AG10803 (cell line): ENCODE data around the gene TBC1D9.

ENCODE experiments used
- DNase-seq: peaks from one replicate; pipeline ENCODE4 v3.0.0; 2010; ENCODE audit warnings: low read depth
- H3K4me3 ChIP-seq: 2 replicates; pipeline ENCODE4 v1.5.1; 2011; ENCODE audit warnings: mild to moderate bottlenecking, low read length, control low read depth
- TF ChIP-seq, protein P1 (sequence below): conservative IDR thresholded peaks from 2 replicates; pipeline ENCODE4 v1.5.1; 2011; ENCODE audit warnings: mild to moderate bottlenecking, low read length, control low read depth, inconsistent platforms

The TBC1D9 gene

DNA sequence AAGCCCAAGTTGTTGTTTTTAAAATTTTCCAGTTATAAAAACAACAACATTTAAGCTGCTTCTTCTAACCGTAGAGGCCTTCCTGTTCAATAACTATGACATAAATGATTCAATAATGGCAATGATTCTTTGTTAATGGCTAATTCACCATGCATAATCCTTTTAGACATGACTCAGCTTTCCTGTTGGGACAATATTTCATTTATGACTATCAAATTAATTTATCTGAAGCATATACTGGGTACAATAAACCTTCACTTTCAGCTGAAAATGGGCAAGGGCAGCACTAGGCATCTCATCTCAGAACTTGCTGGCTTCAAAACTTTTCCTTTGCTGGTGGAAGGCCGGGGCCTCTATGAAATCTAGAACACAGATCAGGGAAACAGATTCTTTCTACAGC, 38.9 kb downstream of the TBC1D9 start:
- DNase-seq, result no peak
- H3K4me3 ChIP-seq, result no peak overlapping the region
- TF ChIP-seq, protein P1, sequence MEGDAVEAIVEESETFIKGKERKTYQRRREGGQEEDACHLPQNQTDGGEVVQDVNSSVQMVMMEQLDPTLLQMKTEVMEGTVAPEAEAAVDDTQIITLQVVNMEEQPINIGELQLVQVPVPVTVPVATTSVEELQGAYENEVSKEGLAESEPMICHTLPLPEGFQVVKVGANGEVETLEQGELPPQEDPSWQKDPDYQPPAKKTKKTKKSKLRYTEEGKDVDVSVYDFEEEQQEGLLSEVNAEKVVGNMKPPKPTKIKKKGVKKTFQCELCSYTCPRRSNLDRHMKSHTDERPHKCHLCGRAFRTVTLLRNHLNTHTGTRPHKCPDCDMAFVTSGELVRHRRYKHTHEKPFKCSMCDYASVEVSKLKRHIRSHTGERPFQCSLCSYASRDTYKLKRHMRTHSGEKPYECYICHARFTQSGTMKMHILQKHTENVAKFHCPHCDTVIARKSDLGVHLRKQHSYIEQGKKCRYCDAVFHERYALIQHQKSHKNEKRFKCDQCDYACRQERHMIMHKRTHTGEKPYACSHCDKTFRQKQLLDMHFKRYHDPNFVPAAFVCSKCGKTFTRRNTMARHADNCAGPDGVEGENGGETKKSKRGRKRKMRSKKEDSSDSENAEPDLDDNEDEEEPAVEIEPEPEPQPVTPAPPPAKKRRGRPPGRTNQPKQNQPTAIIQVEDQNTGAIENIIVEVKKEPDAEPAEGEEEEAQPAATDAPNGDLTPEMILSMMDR, result no peak

DNA sequence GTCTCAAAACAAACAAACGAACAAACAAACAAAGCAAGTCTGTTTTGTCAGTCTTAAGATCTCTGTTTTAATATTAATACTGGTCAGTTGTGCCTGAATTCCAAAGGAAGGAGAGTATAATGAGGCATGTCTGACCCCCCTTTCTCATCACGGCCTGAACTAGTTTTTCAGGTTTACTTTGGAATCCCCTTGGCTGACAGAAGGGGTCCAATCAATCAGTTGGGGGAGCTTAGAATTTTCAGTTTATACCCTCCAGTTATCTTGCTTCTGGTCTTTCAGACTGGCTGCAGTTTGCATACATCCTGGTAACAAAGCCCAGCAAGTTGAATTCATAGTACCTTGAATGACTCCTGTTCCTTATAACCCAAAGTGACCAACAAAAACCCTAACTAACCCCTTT, 41.1 kb downstream of the TBC1D9 start:
- DNase-seq, result no peak
- H3K4me3 ChIP-seq, result no peak overlapping the region
- TF ChIP-seq, protein P1, result no peak

DNA sequence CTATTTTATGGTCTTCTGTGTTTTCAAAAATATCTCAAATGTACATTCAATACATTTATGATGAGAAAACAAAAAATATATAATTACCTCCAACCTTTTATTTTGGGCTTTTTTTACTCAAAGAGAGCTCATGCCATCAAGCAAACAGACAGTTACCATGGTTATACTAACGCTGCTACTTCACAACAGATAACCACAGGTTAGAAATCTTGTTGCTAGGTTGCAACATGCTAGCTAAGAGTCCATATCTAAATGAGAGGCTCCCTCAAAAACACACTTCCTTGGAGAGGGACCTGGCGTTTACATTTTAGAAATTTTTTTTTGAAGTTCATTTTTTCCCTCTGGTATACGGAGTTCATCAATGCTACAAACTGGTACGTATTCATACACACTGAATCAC, 44.3 kb downstream of the TBC1D9 start:
- no peak overlapping the region for H3K4me3 ChIP-seq
- no peak for DNase-seq
- TF ChIP-seq, protein P1, result no peak

DNA sequence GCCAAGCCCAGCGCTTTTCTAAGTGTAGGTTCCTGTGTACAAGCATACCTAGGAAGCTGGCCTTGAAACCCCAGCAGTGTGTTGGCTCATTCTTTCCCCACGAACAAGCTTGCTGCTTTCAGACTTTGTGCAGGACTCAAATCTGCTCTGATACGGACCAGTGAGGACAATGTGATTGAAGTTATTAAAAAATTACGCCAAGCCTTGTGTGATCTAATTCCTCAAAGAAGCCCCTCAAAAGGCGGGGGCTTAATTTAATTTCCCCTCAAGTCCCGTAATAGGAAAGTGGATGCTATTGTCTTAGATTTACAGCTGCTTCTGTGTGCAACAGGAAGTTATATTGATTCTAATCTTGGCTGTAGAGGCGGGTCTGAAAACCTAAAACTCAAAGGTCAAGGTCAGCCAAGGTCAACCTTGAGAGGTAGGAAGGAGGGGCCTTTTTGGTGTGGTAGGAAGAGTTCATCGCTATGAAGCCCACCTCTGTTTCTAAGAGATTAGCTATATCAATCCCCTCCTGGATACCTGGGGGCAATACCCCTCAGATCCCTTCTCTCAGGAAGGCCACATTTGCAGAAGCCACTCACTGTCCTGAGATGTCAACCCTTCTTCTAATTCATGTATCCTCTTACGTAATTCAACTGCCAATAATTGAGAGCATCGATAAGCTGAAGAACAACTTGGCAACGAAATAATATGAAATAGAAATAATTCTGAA, 45.1 kb downstream of the TBC1D9 start:
- H3K4me3 ChIP-seq, result no peak overlapping the region
- TF ChIP-seq, protein P1, result no peak
- DNase-seq, result no peak

DNA sequence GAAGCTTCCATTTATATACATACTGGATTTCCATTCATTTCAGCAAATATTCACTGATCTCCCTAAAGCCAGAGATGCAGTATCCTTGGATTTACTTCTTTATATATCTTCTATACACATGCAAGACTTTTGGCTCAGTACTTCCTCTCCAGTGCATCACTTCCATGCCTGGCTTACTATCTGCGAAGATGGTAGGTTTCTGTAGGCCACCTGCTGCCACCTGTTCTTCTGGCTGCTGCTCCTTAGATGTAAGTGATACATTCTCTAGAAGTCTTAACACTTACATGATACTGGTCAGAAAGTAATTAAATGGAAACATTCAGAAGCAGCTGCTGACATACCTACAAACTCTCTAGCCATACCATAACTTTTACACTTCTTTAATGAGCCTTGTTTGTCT, 48.9 kb downstream of the TBC1D9 start:
- H3K4me3 ChIP-seq, result no peak overlapping the region
- TF ChIP-seq, protein P1, result no peak
- no peak for DNase-seq

DNA sequence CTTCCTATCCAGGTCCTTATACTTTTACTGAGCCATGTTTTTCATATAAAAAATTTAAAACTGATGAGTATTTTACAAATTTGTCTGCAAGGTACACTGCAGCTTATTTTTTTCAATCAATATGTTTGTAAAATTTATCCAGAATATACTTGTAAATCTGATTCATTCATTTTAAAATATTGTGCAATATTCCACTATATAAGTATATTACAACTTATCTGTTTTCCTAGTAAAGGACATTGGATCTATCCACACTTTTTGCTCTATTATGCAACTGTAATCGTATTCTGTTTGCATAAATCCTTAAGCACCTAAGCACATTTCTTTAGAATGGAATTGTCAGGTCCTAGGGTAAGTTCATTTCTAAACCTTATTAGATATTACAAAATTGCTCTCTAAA, 49.5 kb downstream of the TBC1D9 start:
- DNase-seq, result no peak
- TF ChIP-seq, protein P1, result no peak
- H3K4me3 ChIP-seq, result no peak overlapping the region

DNA sequence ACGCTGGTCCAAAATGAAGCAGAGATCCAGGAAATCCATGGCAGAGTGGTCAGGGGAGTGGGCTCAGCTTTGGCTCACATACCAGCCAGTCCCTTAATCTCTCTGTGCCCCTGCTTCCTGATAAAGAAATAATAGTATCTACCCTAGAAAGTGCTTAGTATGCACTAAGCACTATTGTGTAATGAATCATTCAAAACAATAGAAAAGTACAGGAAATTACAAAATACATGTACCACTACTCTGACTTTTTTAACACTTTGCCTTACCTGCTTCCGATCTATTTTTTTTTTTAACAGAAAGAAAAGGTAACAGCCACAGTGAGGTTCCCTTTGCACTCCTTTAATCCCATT, 49.9 kb downstream of the TBC1D9 start:
- TF ChIP-seq, protein P1, result no peak
- no peak for DNase-seq
- no peak overlapping the region for H3K4me3 ChIP-seq
